GM19438 (cell line): ENCODE data around the gene KCNQ1OT1.

ENCODE experiments used
- ATAC-seq: cut with Tn5 transposase; IDR thresholded peaks from one replicate; pipeline ENCODE4 v1.9.1; 2021; ENCODE audit warnings: low read depth; ENCODE audit not compliant: unreplicated experiment

The KCNQ1OT1 gene

GRCh38 chr11:2586087-2586792 is 113.6 kb downstream of the KCNQ1OT1 start:
- ATAC-seq, result no peak

GRCh38 chr11:2585566-2586086 is 114.2 kb downstream of the KCNQ1OT1 start:
- no peak for ATAC-seq

- ATAC-seq, result no peak
Observed at GRCh38 chr11:2584812-2585565, 114.8 kb downstream of the KCNQ1OT1 start.

- no peak for ATAC-seq
Observed at GRCh38 chr11:2584434-2584811, 115.4 kb downstream of the KCNQ1OT1 start.

- ATAC-seq, result no peak
Observed at GRCh38 chr11:2583605-2583958, 116.2 kb downstream of the KCNQ1OT1 start.

GRCh38 chr11:2582946-2583604 is 116.7 kb downstream of the KCNQ1OT1 start:
- no peak for ATAC-seq

- ATAC-seq, result no peak
Observed at GRCh38 chr11:2582351-2582945, 117.3 kb downstream of the KCNQ1OT1 start.

- no peak for ATAC-seq
Observed at GRCh38 chr11:2581931-2582350, 117.9 kb downstream of the KCNQ1OT1 start.

GRCh38 chr11:2581151-2581930 is 118.5 kb downstream of the KCNQ1OT1 start:
- no peak for ATAC-seq

- no peak for ATAC-seq
Observed at GRCh38 chr11:2580571-2581001, 119.2 kb downstream of the KCNQ1OT1 start.

GRCh38 chr11:2580061-2580421 is 119.8 kb downstream of the KCNQ1OT1 start:
- ATAC-seq, result no peak

- ATAC-seq, result no peak
Observed at GRCh38 chr11:2579315-2580060, 120.3 kb downstream of the KCNQ1OT1 start.

- ATAC-seq, result no peak
Observed at GRCh38 chr11:2578929-2579270, 120.9 kb downstream of the KCNQ1OT1 start.

- no peak for ATAC-seq
Observed at GRCh38 chr11:2577991-2578928, 121.5 kb downstream of the KCNQ1OT1 start.

GRCh38 chr11:2577031-2577990 is 122.5 kb downstream of the KCNQ1OT1 start:
- ATAC-seq, result no peak

- ATAC-seq, result no peak
Observed at GRCh38 chr11:2576549-2576948, 123.2 kb downstream of the KCNQ1OT1 start.

- no peak for ATAC-seq
Observed at GRCh38 chr11:2576111-2576510, 123.7 kb downstream of the KCNQ1OT1 start.
